ENCODE results near the gene DDX24. TPM values are rescaled to one million over a fixed set of nuclear protein-coding genes. Genes with fewer than 3 reads are reported as not detected.

DDX24 gene
- total RNA-seq, 1 experiment from 2014 or later = 203 TPM

DNA sequence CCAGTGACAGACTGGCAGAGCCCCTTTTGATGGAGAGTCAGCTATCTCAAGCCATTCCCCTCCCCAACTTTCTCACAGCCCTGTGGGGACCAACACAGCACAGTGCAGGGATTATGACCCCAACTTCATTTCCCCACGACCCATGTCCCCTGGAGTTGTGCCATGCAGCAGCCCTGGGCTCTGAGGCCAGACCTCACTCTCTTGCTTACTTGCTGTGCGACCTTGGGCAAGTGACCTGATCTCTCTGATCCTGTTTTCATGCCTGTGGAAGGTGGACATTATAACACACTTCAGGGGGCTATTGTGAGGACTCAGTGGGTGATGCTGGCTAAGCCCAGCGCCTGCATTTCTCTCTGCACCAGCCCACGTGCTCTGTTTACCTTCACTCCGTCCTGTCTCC lies 40.8 kb downstream of the DDX24 start:
- ChIA-PET CTCF (no interaction called here), POLR2A (ENCODE audit: low non-redundant PET) (no interaction called here)
- no peaks in the 10 kb centered on the region for H3K9me3 ChIP-seq (ENCODE audit: low read depth, low read length, poor library complexity, severe bottlenecking)
- no TSS peak for BruUV-seq (replicated peaks)
- intact Hi-C loops (cut with micrococcal nuclease; ENCODE audit: unreplicated experiment) = no loop called here
- TF ChIP-seq, protein P1, sequence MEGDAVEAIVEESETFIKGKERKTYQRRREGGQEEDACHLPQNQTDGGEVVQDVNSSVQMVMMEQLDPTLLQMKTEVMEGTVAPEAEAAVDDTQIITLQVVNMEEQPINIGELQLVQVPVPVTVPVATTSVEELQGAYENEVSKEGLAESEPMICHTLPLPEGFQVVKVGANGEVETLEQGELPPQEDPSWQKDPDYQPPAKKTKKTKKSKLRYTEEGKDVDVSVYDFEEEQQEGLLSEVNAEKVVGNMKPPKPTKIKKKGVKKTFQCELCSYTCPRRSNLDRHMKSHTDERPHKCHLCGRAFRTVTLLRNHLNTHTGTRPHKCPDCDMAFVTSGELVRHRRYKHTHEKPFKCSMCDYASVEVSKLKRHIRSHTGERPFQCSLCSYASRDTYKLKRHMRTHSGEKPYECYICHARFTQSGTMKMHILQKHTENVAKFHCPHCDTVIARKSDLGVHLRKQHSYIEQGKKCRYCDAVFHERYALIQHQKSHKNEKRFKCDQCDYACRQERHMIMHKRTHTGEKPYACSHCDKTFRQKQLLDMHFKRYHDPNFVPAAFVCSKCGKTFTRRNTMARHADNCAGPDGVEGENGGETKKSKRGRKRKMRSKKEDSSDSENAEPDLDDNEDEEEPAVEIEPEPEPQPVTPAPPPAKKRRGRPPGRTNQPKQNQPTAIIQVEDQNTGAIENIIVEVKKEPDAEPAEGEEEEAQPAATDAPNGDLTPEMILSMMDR (conservative IDR thresholded peaks at IDR 0.05; ENCODE audit: low read depth, low read length) = no peak
- TF ChIP-seq EZH2 (IDR thresholded peaks at IDR 0.05; ENCODE audit: borderline replicate concordance, low read depth, low read length, poor library complexity, severe bottlenecking) = no peak
- H3K36me3 ChIP-seq (ENCODE audit: insufficient read depth, low read length, poor library complexity, severe bottlenecking) = no peaks in the 10 kb centered on the region
- no peak overlapping the region for H3K27ac ChIP-seq (ENCODE audit: low read depth, low read length, poor library complexity, severe bottlenecking)
- no peaks in the 10 kb centered on the region for H3K27me3 ChIP-seq (replicated peaks; ENCODE audit: insufficient read depth, low read depth, low read length, poor library complexity)
- no peak for DNase-seq (ENCODE audit: low spot score)
- no peak overlapping the region for H3K4me3 ChIP-seq (ENCODE audit: low read depth, low read length, poor library complexity, severe bottlenecking)
- no peaks in the 10 kb centered on the region for H3K4me1 ChIP-seq (ENCODE audit: insufficient read depth, low read length, poor library complexity, severe bottlenecking)

DNA sequence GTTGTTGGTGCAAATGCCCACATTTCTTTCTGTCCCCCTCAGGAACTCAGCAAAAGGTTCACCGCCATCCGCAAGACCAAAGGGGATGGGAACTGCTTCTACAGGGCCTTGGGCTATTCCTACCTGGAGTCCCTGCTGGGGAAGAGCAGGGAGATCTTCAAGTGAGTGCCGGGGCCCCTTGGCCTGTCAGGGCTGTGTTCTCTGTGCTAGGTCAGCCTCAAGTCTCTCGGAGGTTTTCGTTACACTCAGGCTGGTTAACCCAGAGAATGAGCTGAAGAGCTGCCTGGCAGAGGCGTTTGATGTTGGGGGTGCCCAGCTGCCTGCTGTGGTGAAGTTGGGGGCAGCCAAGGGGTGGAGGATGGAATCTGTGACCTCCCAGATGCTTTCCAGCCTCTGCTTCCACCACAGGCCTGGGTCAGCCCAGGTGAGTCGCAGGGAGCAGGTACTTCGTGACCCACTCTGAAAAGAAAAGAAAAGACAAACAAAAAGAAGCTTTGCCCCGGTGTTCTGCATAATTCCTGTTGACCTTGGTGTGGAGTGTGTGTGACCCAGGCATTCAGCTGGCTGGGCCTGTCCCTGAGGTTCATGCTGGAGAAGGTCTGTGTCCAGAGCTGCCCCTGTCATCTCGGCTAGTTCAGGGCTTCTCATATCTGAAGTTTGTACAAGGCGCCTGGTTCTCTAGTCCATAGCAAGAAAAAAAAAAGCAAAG lies 41.9 kb downstream of the DDX24 start:
- TF ChIP-seq, protein P1 (conservative IDR thresholded peaks at IDR 0.05; ENCODE audit: low read depth, low read length) = no peak
- no peak for TF ChIP-seq EZH2 (IDR thresholded peaks at IDR 0.05; ENCODE audit: borderline replicate concordance, low read depth, low read length, poor library complexity, severe bottlenecking)
- no peaks in the 10 kb centered on the region for H3K9me3 ChIP-seq (ENCODE audit: low read depth, low read length, poor library complexity, severe bottlenecking)
- CTCF ChIA-PET = no interaction called here
- POLR2A ChIA-PET (ENCODE audit: low non-redundant PET) = no interaction called here
- H3K27me3 ChIP-seq (replicated peaks; ENCODE audit: insufficient read depth, low read depth, low read length, poor library complexity) = no peaks in the 10 kb centered on the region
- BruUV-seq (replicated peaks) = no TSS peak
- H3K36me3 ChIP-seq (ENCODE audit: insufficient read depth, low read length, poor library complexity, severe bottlenecking) = no peaks in the 10 kb centered on the region
- H3K4me1 ChIP-seq (ENCODE audit: insufficient read depth, low read length, poor library complexity, severe bottlenecking) = no peaks in the 10 kb centered on the region
- H3K4me3 ChIP-seq (ENCODE audit: low read depth, low read length, poor library complexity, severe bottlenecking) = no peak overlapping the region
- intact Hi-C loops (cut with micrococcal nuclease; ENCODE audit: unreplicated experiment) = no loop called here
- no peak for DNase-seq (ENCODE audit: low spot score)
- no peak overlapping the region for H3K27ac ChIP-seq (ENCODE audit: low read depth, low read length, poor library complexity, severe bottlenecking)

DNA sequence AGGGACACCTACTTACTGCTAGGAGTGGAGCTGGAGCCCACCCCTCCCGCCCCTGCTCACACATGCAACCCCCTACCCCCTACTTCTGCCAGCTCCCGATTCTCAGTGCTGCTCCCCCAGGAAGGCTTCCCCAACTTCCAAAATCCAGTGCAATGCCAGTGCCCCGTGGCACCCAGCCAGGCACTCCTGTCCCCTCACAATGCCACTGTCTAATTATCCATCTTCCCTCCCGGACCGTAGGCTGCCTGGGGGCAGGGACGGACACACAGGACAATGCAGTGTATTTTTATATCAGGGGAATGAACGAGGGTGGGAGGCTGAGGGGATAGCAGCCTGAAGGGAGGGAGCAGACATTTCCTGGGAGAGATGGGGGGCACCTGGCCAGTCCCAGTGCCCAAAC lies 42.5 kb downstream of the DDX24 start:
- Histone ChIP-seq H3K9me3 (ENCODE audit: low read depth, low read length, poor library complexity, severe bottlenecking) (no peaks in the 10 kb centered on the region), H3K27ac (ENCODE audit: low read depth, low read length, poor library complexity, severe bottlenecking) (no peak overlapping the region), H3K27me3 (replicated peaks; ENCODE audit: insufficient read depth, low read depth, low read length, poor library complexity) (no peaks in the 10 kb centered on the region), H3K4me3 (ENCODE audit: low read depth, low read length, poor library complexity, severe bottlenecking) (no peak overlapping the region), H3K36me3 (ENCODE audit: insufficient read depth, low read length, poor library complexity, severe bottlenecking) (no peaks in the 10 kb centered on the region), H3K4me1 (ENCODE audit: insufficient read depth, low read length, poor library complexity, severe bottlenecking) (no peaks in the 10 kb centered on the region)
- intact Hi-C loops (cut with micrococcal nuclease; ENCODE audit: unreplicated experiment) = no loop called here
- BruUV-seq (replicated peaks) = no TSS peak
- CTCF ChIA-PET = interaction anchor here (1.0 kb wide), 1 partner anchor 10 kb away, joined by 3 read pairs; no protein-coding TSS in a partner anchor
- POLR2A ChIA-PET (ENCODE audit: low non-redundant PET) = no interaction called here
- TF ChIP-seq, protein P1 (conservative IDR thresholded peaks at IDR 0.05; ENCODE audit: low read depth, low read length) = no peak
- DNase-seq (ENCODE audit: low spot score) = no peak

Measured in A673 (cell line).